NCI-H2081 treated with DMSO at 0.1 percent for 48 hours (cell line): ENCODE measurements around the gene CLOCK.

ENCODE experiments used
- DNase-seq: peaks from one replicate; lab custom pipeline; 2025; lab: John Stamatoyannopoulos, UW

Gene CLOCK

GRCh38 chr4:55475394-55476243 lies 71.1 kb downstream of the CLOCK start:
- DNase-seq, result no peak

GRCh38 chr4:55469979-55470378 lies 76.7 kb downstream of the CLOCK start:
- no peak for DNase-seq

- no peak for DNase-seq
These were observed 78.0 kb downstream of the CLOCK start for GRCh38 chr4:55468724-55469123.

GRCh38 chr4:55466001-55466400 lies 80.7 kb downstream of the CLOCK start:
- DNase-seq, result no peak

GRCh38 chr4:55458611-55459010 lies 88.1 kb downstream of the CLOCK start:
- DNase-seq, result no peak

- DNase-seq, result no peak
These were observed 88.5 kb downstream of the CLOCK start for GRCh38 chr4:55458164-55458563.

GRCh38 chr4:55450566-55450965 lies 96.1 kb downstream of the CLOCK start:
- no peak for DNase-seq

GRCh38 chr4:55447831-55448230 lies 98.9 kb downstream of the CLOCK start:
- DNase-seq, result no peak

- DNase-seq, result no peak
These were observed 99.5 kb downstream of the CLOCK start for GRCh38 chr4:55447108-55447708.

GRCh38 chr4:55446578-55446922 lies 100.2 kb downstream of the CLOCK start:
- DNase-seq, result no peak

- DNase-seq, result no peak
These were observed 100.7 kb downstream of the CLOCK start for GRCh38 chr4:55445921-55446577.

GRCh38 chr4:55444827-55445226 lies 101.9 kb downstream of the CLOCK start:
- no peak for DNase-seq

GRCh38 chr4:55442541-55442940 lies 104.2 kb downstream of the CLOCK start:
- DNase-seq, result no peak

GRCh38 chr4:55440786-55441185 lies 105.9 kb downstream of the CLOCK start:
- DNase-seq, result no peak

GRCh38 chr4:55439023-55439422 lies 107.7 kb downstream of the CLOCK start:
- DNase-seq, result no peak

GRCh38 chr4:55438314-55438713 lies 108.4 kb downstream of the CLOCK start:
- no peak for DNase-seq

- DNase-seq, result no peak
These were observed 108.9 kb downstream of the CLOCK start for GRCh38 chr4:55437823-55438222.

- DNase-seq, result no peak
These were observed 109.3 kb downstream of the CLOCK start for GRCh38 chr4:55437356-55437796.

GRCh38 chr4:55435141-55435841 lies 111.4 kb downstream of the CLOCK start:
- DNase-seq, result no peak

- no peak for DNase-seq
These were observed 114.9 kb downstream of the CLOCK start for GRCh38 chr4:55431710-55432336.

- DNase-seq, result no peak
These were observed 121.9 kb downstream of the CLOCK start for GRCh38 chr4:55424791-55425190.

GRCh38 chr4:55416176-55416575 lies 130.5 kb downstream of the CLOCK start:
- DNase-seq, result no peak
